Endodermal cell (in vitro differentiated cells): ENCODE results near the gene BCL2. TPM values are rescaled to one million over a fixed set of nuclear protein-coding genes. Genes with fewer than 3 reads are reported as not detected.
"Not testable (repeated sequence)": the region's sequence is repeated elsewhere in the genome, so short reads cannot be mapped to it uniquely, and the experiment has no call there.

Source experiments
- DNase-seq: peaks from one replicate; pipeline ENCODE4 v3.0.0-alpha.2; 2017
- H3K27ac ChIP-seq: 2 replicates; pipeline ENCODE4 v1.5.1; 2013; ENCODE audit warnings: mild to moderate bottlenecking, low read depth, low read length, moderate library complexity
- H3K27me3 ChIP-seq: 2 replicates; pipeline ENCODE4 v1.6.1; 2013; ENCODE audit warnings: mild to moderate bottlenecking, low read length, moderate library complexity; ENCODE audit not compliant: insufficient read depth, control insufficient read depth, poor library complexity, severe bottlenecking
- H3K36me3 ChIP-seq: 2 replicates; pipeline ENCODE4 v1.7.0; 2013; ENCODE audit warnings: mild to moderate bottlenecking, low read length, moderate library complexity; ENCODE audit not compliant: control insufficient read depth, insufficient read depth
- H3K4me1 ChIP-seq: one replicate; pipeline ENCODE4 v1.7.0; 2013; ENCODE audit warnings: low read length; ENCODE audit not compliant: control insufficient read depth, insufficient read depth
- H3K4me3 ChIP-seq: 2 replicates; pipeline ENCODE4 v1.5.1; 2013; ENCODE audit warnings: mild to moderate bottlenecking, low read length, moderate library complexity
- H3K9ac ChIP-seq: 2 replicates; pipeline ENCODE4 v1.6.1; 2013; ENCODE audit warnings: mild to moderate bottlenecking, low read length, moderate library complexity; ENCODE audit not compliant: poor library complexity, severe bottlenecking; ENCODE audit errors: extremely low read depth
- H3K9me3 ChIP-seq: 2 replicates; pipeline ENCODE4 v1.6.1; 2013; ENCODE audit warnings: mild to moderate bottlenecking, low read length, moderate library complexity; ENCODE audit not compliant: control insufficient read depth
- H3K27ac Mint-ChIP-seq: 2 replicates; pipeline ENCODE4 v1.8.0; 2020; ENCODE audit warnings: mixed read lengths
- H3K27me3 Mint-ChIP-seq: 2 replicates; pipeline ENCODE4 v1.8.0; 2021; ENCODE audit warnings: mild to moderate bottlenecking, mixed read lengths; ENCODE audit not compliant: insufficient read depth
- H3K36me3 Mint-ChIP-seq: 2 replicates; pipeline ENCODE4 v1.8.0; 2020; ENCODE audit warnings: low read depth, mixed read lengths
- H3K4me1 Mint-ChIP-seq: 2 replicates; pipeline ENCODE4 v1.8.0; 2020; ENCODE audit warnings: mixed read lengths
- H3K4me3 Mint-ChIP-seq: 2 replicates; pipeline ENCODE4 v1.8.0; 2020; ENCODE audit warnings: mild to moderate bottlenecking, moderate library complexity, mixed read lengths
- H3K9me3 Mint-ChIP-seq: 2 replicates; pipeline ENCODE4 v1.8.0; 2020; ENCODE audit warnings: mild to moderate bottlenecking, mixed read lengths
- WGBS, 2 experiments: methylation state at CpG; one replicate each; pipeline versions ENCODE4 v1.1.5 to v1.1.7; 2013; ENCODE audit warnings: missing lambda C conversion rate in 2 of 2, mixed read lengths in 1 of 2; ENCODE audit not compliant: insufficient coverage in 1 of 2, insufficient read length in 1 of 2; 5-methylcytosine and 5-hydroxymethylcytosine counted together
- total RNA-seq, 2 donors: library from RNA; stranded (reverse); fragmentation: NEBNext Ultra II Directional in 1 of 2; extraction: Animal tissue kit (Norgen Biotek cat#: 25700) in 1 of 2; gene quantifications; 2 replicates in 1 of 2; 3 replicates in 1 of 2; pipeline ENCODE4 v1.2.1, GENCODE V29; 2021
- TF ChIP-seq, protein P1 (sequence below): fragments of 200-600 bp; sonication (generic); conservative IDR thresholded peaks from 2 replicates; pipeline ENCODE4 v1.5.0; 2021; ENCODE audit warnings: antibody characterized with exemption, mild to moderate bottlenecking

Gene BCL2
- total RNA-seq, 2 donors from 2014 or later, result 1.4 to 2.3 TPM

DNA sequence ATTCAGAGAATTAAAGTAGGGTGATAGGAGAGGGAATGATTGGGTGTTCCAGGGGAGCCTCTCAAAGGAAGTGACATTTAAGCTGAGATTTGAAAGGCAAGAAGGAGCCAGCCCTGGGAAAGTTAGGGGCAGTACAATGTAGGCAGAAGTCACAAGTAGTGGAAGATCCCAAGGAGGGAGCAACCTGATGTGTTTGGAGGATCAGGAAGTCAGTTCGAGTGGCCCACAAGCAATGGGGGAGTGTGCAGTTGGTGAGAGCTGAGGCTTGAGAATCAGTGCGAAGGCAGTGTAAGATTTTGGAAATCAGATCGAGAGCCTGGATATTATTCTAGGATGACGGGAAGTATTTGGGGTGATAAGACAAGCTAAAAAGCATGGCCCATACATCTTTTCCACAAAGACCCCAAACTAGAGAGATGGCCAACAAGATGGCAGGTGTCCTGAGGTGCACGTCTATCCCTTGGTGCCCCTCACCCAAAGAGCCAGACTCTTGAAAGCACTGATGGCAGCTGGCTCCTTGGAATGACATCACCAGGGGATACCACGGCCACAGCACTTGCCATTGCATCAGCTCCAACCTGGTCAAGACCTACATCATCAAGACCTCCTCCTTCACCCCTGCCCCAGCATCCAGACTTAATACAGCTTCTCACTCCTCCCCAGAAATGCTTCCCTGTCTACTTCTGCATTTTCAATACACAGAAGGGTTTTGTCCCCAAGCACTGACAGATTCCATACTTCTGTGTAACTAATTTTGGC is 127.3 kb downstream of the BCL2 start:
- no peaks in the 10 kb centered on the region for H3K27me3 ChIP-seq
- TF ChIP-seq, protein P1, sequence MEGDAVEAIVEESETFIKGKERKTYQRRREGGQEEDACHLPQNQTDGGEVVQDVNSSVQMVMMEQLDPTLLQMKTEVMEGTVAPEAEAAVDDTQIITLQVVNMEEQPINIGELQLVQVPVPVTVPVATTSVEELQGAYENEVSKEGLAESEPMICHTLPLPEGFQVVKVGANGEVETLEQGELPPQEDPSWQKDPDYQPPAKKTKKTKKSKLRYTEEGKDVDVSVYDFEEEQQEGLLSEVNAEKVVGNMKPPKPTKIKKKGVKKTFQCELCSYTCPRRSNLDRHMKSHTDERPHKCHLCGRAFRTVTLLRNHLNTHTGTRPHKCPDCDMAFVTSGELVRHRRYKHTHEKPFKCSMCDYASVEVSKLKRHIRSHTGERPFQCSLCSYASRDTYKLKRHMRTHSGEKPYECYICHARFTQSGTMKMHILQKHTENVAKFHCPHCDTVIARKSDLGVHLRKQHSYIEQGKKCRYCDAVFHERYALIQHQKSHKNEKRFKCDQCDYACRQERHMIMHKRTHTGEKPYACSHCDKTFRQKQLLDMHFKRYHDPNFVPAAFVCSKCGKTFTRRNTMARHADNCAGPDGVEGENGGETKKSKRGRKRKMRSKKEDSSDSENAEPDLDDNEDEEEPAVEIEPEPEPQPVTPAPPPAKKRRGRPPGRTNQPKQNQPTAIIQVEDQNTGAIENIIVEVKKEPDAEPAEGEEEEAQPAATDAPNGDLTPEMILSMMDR, result no peak
- no peaks in the 10 kb centered on the region for H3K4me1 ChIP-seq
- Mint-ChIP-seq H3K9me3 (no peaks in the 10 kb centered on the region), H3K4me3 (no peak overlapping the region), H3K27me3 (no peaks in the 10 kb centered on the region), H3K36me3 (no peaks in the 10 kb centered on the region), H3K4me1 (no peaks in the 10 kb centered on the region), H3K27ac (no peak overlapping the region)
- no peak overlapping the region for H3K9ac ChIP-seq
- H3K36me3 ChIP-seq, result no peaks in the 10 kb centered on the region
- H3K4me3 ChIP-seq, result no peak overlapping the region
- 87 to 90% methylated on average over 4 to 6 of the region's 6 CpGs for WGBS, 2 experiments
- no peaks in the 10 kb centered on the region for H3K9me3 ChIP-seq
- DNase-seq, result no peak
- no peak overlapping the region for H3K27ac ChIP-seq

DNA sequence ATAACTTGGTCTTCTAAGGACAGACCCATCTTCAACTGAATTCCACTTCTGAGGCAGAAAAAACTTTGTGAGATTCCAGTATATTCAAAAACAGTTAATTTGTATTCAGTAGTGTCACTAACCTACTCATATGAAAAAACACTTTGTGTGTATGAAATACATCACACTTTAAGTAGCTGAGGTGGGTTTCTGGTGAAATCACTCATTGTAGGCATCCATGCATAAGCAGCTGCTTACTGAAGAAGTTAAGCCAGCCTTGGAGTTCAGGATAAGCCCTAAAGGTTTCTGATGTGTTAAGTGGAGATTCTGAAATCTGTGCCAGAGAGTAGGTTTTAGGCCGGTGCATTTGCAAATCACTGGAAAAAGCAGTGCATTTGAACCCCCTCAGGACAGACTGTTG is 128.2 kb downstream of the BCL2 start:
- Histone ChIP-seq H3K27me3 (no peaks in the 10 kb centered on the region), H3K4me3 (no peak overlapping the region), H3K36me3 (no peaks in the 10 kb centered on the region), H3K27ac (no peak overlapping the region), H3K9me3 (no peaks in the 10 kb centered on the region), H3K4me1 (no peaks in the 10 kb centered on the region), H3K9ac (no peak overlapping the region)
- Mint-ChIP-seq H3K4me3 (no peak overlapping the region), H3K9me3 (no peaks in the 10 kb centered on the region), H3K4me1 (no peaks in the 10 kb centered on the region), H3K36me3 (no peaks in the 10 kb centered on the region), H3K27me3 (no peaks in the 10 kb centered on the region), H3K27ac (no peak overlapping the region)
- WGBS, 2 experiments, result 92 to 100% methylated on average over 1 of the region's 1 CpG
- DNase-seq, result no peak
- TF ChIP-seq, protein P1, result no peak

DNA sequence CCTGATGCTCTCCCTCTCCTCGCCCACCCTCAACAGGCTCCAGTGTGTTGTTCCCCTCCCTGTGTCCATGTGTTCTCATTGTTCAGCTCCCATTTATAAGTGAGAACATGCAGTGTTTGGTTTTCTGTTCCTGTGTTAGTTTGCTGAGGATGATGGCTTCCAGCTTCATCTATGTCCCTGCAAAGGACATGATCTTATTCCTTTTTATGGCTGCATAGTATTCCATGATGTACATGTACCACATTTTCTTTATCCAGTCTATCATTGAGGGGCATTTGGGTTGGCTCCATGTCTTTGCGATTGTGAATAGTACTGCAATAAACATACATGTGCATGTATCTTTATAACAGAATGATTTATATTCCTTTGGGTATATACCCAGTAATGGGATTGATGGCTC is 128.7 kb downstream of the BCL2 start:
- WGBS, 2 experiments, result 89 to 100% methylated on average over 1 of the region's 2 CpGs
- not testable (repeated sequence) for H3K36me3 ChIP-seq, H3K9me3 ChIP-seq, H3K27me3 ChIP-seq, DNase-seq, H3K4me1 ChIP-seq, H3K36me3 Mint-ChIP-seq, H3K27ac ChIP-seq, H3K27me3 Mint-ChIP-seq, H3K9me3 Mint-ChIP-seq, H3K4me3 ChIP-seq, H3K9ac ChIP-seq, H3K27ac Mint-ChIP-seq, H3K4me3 Mint-ChIP-seq, H3K4me1 Mint-ChIP-seq
